ENCODE results near the gene HJURP.

DNA sequence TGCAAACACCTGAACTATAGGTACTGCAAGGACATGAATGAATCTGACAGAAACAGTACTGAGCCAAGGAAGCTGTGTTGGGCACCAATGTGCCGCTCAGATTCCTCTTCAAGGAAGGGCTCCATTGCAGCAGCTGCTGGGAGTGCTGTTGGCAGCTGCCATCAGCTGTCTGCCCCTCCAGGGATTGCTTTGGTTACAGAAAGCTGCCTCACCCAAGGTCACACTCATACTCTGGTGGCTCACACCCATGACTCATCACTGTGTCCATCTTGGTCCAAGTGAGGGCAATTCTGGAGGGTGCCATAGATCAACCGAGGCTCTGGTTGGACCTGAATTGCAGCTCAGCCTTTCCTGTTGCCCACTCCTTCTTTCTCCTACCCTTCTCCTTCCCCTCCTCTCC is 38.5 kb upstream of the HJURP start:
- TF ChIP-seq, protein P1, sequence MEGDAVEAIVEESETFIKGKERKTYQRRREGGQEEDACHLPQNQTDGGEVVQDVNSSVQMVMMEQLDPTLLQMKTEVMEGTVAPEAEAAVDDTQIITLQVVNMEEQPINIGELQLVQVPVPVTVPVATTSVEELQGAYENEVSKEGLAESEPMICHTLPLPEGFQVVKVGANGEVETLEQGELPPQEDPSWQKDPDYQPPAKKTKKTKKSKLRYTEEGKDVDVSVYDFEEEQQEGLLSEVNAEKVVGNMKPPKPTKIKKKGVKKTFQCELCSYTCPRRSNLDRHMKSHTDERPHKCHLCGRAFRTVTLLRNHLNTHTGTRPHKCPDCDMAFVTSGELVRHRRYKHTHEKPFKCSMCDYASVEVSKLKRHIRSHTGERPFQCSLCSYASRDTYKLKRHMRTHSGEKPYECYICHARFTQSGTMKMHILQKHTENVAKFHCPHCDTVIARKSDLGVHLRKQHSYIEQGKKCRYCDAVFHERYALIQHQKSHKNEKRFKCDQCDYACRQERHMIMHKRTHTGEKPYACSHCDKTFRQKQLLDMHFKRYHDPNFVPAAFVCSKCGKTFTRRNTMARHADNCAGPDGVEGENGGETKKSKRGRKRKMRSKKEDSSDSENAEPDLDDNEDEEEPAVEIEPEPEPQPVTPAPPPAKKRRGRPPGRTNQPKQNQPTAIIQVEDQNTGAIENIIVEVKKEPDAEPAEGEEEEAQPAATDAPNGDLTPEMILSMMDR (conservative IDR thresholded peaks at IDR 0.05; ENCODE audit: low read length): no peak
- no peak for TF ChIP-seq EZH2phosphoT487 (IDR thresholded peaks at IDR 0.05; ENCODE audit: borderline replicate concordance)
